Peyer's patch (tissue), 4 donors: Measurements from ENCODE around the gene DDC.

Experiments used
- POLR2A ChIP-seq, 2 donors: fragments of 450-650 bp; IDR thresholded peaks; one replicate each; pipeline ENCODE4 v1.5.1; 2017; ENCODE audit warnings: antibody characterized with exemption in 2 of 2, mild to moderate bottlenecking in 2 of 2, moderate library complexity in 2 of 2
- TF ChIP-seq, protein P1 (sequence below), 6 experiments: fragments of 450-650 bp in 4 of 6; fragments of 200-600 bp in 2 of 6; sonication (generic) in 1 of 6; IDR thresholded peaks; one replicate each; pipeline ENCODE4 v1.5.1; 2017 to 2019; ENCODE audit warnings: antibody characterized with exemption in 6 of 6, mild to moderate bottlenecking in 3 of 6, moderate library complexity in 1 of 6

DNA sequence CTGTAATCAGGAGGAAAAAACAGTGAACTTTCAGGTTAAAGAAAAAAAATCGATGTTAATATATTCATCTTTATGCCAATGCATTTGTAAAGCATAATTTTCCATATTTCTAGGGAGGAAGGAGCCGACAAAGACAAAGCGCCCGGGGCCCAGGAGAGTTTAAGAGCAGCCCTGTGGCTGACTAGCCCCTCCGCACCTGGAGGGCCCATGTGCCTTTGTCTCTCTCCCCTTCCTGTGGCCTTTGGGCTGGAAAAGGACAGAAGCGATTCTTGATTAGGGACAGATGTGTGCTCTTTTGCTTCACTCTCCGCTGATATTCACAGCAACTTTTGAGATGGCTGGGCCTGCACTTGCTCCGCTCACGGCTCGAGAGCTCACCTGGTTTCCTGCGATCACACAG, 23.1 kb downstream of the DDC start:
- TF ChIP-seq, protein P1, sequence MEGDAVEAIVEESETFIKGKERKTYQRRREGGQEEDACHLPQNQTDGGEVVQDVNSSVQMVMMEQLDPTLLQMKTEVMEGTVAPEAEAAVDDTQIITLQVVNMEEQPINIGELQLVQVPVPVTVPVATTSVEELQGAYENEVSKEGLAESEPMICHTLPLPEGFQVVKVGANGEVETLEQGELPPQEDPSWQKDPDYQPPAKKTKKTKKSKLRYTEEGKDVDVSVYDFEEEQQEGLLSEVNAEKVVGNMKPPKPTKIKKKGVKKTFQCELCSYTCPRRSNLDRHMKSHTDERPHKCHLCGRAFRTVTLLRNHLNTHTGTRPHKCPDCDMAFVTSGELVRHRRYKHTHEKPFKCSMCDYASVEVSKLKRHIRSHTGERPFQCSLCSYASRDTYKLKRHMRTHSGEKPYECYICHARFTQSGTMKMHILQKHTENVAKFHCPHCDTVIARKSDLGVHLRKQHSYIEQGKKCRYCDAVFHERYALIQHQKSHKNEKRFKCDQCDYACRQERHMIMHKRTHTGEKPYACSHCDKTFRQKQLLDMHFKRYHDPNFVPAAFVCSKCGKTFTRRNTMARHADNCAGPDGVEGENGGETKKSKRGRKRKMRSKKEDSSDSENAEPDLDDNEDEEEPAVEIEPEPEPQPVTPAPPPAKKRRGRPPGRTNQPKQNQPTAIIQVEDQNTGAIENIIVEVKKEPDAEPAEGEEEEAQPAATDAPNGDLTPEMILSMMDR (IDR thresholded peaks at IDR 0.05), result no peak
- no peak for TF ChIP-seq POLR2A (IDR thresholded peaks at IDR 0.05)
